Measurements from ENCODE around the gene HOXD12.

- TF ChIP-seq POLR2A (IDR thresholded peaks at IDR 0.05) (no peak), CTCF (IDR thresholded peaks at IDR 0.05) (no peak)
These were observed 15.8 kb upstream of the HOXD12 start, which contains the start of gene EVX2 for GRCh38 chr2:176083796-176084261.
